HCT116 (cell line): Measurements from ENCODE around the gene AUTS2.

Experiments
- CTCF ChIP-seq, 3 experiments: fragments of 200-600 bp in 1 of 3; sonication (generic) in 1 of 3; IDR thresholded peaks in 2 of 3; conservative IDR thresholded peaks in 1 of 3; 2 replicates each; pipeline ENCODE4 v1.5.1; 2012 to 2017; ENCODE audit warnings: low read depth in 2 of 3, low read length in 2 of 3, antibody characterized with exemption in 1 of 3, borderline replicate concordance in 1 of 3, control low read depth in 1 of 3, mild to moderate bottlenecking in 1 of 3, mixed read lengths in 1 of 3, mixed run types in 1 of 3, moderate library complexity in 1 of 3; ENCODE audit not compliant: insufficient read depth in 1 of 3
- EZH2 ChIP-seq: fragments of 200-600 bp; sonication (generic); IDR thresholded peaks from 2 replicates; pipeline ENCODE4 v1.6.1; 2017; ENCODE audit warnings: antibody characterized with exemption, mixed run types
- EZH2phosphoT487 ChIP-seq: fragments of 200-600 bp; IDR thresholded peaks from 2 replicates; pipeline ENCODE4 v1.6.1; 2018; ENCODE audit warnings: antibody characterized with exemption, borderline replicate concordance
- JUND ChIP-seq: IDR thresholded peaks from 2 replicates; pipeline ENCODE4 v1.6.1; 2012
- POLR2A ChIP-seq: IDR thresholded peaks from 2 replicates; pipeline ENCODE4 v1.7.0; 2011; ENCODE audit warnings: borderline replicate concordance; ENCODE audit not compliant: insufficient read depth, insufficient read length; ENCODE audit errors: extremely low read depth
- REST ChIP-seq: IDR thresholded peaks from 2 replicates; pipeline ENCODE4 v1.6.1; 2012; ENCODE audit warnings: low read depth
- SIN3A ChIP-seq: IDR thresholded peaks from 2 replicates; pipeline ENCODE4 v1.6.1; 2012; ENCODE audit warnings: low read depth

- TF ChIP-seq CTCF (IDR thresholded peaks at IDR 0.05 in 2 of 3, conservative IDR thresholded peaks at IDR 0.05 in 1 of 3; ENCODE audit: borderline replicate concordance in 1 of 3, insufficient read depth in 1 of 3, low read depth in 2 of 3, low read length in 2 of 3) = no peak
- no peak for TF ChIP-seq EZH2
- TF ChIP-seq SIN3A = no peak
- TF ChIP-seq JUND = no peak
- no peak for TF ChIP-seq POLR2A
- TF ChIP-seq REST = no peak
- TF ChIP-seq EZH2phosphoT487 = no peak
These were observed 275.2 kb downstream of the AUTS2 start for GRCh38 chr7:69873512-69873911.
